ENCODE measurements around the gene SORCS2. TPM values are rescaled to one million over a fixed set of nuclear protein-coding genes. Genes with fewer than 3 reads are reported as not detected.

Gene SORCS2
- total RNA-seq, 1 experiment from 2014 or later: not detected

- H3K9me3 Mint-ChIP-seq (ENCODE audit: low read depth, unreplicated experiment): no peaks in the 10 kb centered on the region
- TF ChIP-seq CTCF (IDR thresholded peaks at IDR 0.05; ENCODE audit: unreplicated experiment): no peak
- intact Hi-C loops (cut with micrococcal nuclease; ENCODE audit: unreplicated experiment): no loop called here
- H3K4me3 Mint-ChIP-seq (ENCODE audit: low read depth, unreplicated experiment): no peak overlapping the region
- H3K4me1 Mint-ChIP-seq (ENCODE audit: low read depth, unreplicated experiment): no peaks in the 10 kb centered on the region
- CTCF ChIA-PET: no interaction called here
- H3K27me3 Mint-ChIP-seq (ENCODE audit: unreplicated experiment): peaks cover 62% of the 10 kb centered on the region
- no TSS peak for BruUV-seq (replicated peaks)
- H3K36me3 Mint-ChIP-seq (ENCODE audit: insufficient read depth, unreplicated experiment): no peaks in the 10 kb centered on the region
- no peak overlapping the region for H3K27ac Mint-ChIP-seq (ENCODE audit: unreplicated experiment)
- no peak for DNase-seq
These were observed 134.5 kb downstream of the SORCS2 start for GRCh38 chr4:7326693-7327340.

DNA sequence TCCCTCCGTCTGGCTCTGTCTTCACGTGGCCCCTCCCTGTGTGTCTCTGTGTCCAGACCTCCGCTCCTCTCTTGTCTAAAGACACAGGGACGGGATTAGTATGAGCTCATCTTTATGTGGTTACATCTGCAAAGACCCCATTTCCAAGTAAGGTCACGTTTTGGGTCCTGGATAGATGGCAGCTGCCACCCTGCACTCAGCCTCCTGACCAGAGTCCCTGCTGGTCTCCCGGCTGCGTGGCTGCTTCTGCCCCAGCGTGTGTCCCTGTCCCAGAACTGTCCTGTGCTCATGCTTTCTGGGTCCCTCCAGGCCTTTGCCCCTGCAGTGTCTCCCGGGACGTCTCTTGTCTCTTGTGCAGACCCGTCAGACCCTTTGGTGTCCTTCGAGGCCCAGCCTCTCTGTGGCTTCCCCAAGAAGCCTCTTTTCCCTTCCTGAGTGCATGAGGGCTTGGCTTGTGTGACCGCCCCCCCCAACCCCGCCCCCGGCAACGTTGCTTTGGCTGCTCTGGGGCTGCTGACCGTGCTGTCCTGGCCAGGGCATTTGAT is 135.1 kb downstream of the SORCS2 start:
- no peaks in the 10 kb centered on the region for H3K4me1 Mint-ChIP-seq (ENCODE audit: low read depth, unreplicated experiment)
- peaks cover 65% of the 10 kb centered on the region for H3K27me3 Mint-ChIP-seq (ENCODE audit: unreplicated experiment)
- intact Hi-C loops (cut with micrococcal nuclease; ENCODE audit: unreplicated experiment): no loop called here
- H3K9me3 Mint-ChIP-seq (ENCODE audit: low read depth, unreplicated experiment): no peaks in the 10 kb centered on the region
- no peak overlapping the region for H3K4me3 Mint-ChIP-seq (ENCODE audit: low read depth, unreplicated experiment)
- CTCF ChIA-PET: no interaction called here
- no peak for TF ChIP-seq CTCF (IDR thresholded peaks at IDR 0.05; ENCODE audit: unreplicated experiment)
- no peak for DNase-seq
- no peaks in the 10 kb centered on the region for H3K36me3 Mint-ChIP-seq (ENCODE audit: insufficient read depth, unreplicated experiment)
- no TSS peak for BruUV-seq (replicated peaks)
- no peak overlapping the region for H3K27ac Mint-ChIP-seq (ENCODE audit: unreplicated experiment)

DNA sequence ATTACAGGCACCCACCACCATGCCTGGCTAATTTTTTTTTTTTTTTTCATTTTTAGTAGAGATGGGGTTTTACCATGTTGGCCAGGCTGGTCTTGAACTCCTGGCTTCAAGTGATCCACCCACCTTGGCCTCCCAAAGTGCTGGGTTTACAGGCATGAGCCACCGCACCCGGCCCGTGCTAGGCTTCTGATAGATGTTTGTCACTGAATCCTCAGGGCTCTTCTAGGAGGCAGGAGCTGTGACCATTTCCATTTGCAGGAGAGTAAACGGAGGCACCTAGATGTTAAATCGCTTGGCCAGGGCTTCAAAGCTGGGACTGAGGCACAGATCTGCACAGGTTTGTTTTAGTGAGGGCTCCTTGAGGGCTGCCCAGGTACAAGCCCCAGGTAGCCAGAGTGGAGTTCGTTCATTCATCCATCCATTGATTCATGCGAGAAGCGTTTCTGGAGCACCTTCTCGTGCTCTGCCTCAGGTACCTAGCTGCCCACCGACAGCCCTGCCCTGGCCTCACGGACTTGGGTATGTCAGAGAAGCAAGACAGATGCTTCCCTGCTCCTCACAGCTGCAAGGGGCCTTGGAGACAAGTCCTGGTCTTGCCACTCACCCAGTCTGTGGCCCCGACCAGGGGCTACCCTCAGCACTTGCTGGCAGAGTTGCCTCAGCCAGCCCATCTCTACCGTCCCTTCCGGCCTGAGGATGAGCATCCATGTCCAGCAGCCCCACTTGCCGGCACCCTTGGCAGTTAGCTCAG is 136.0 kb downstream of the SORCS2 start:
- CTCF ChIA-PET: interaction anchor here (0.5 to 1.0 kb wide), 2 partner anchors 393 to 1542 kb away, joined by 4 to 5 read pairs; no protein-coding TSS in a partner anchor
- no peaks in the 10 kb centered on the region for H3K4me1 Mint-ChIP-seq (ENCODE audit: low read depth, unreplicated experiment)
- intact Hi-C loops (cut with micrococcal nuclease; ENCODE audit: unreplicated experiment): no loop called here
- H3K4me3 Mint-ChIP-seq (ENCODE audit: low read depth, unreplicated experiment): no peak overlapping the region
- DNase-seq: no peak
- no peak for TF ChIP-seq CTCF (IDR thresholded peaks at IDR 0.05; ENCODE audit: unreplicated experiment)
- H3K9me3 Mint-ChIP-seq (ENCODE audit: low read depth, unreplicated experiment): no peaks in the 10 kb centered on the region
- no TSS peak for BruUV-seq (replicated peaks)
- peaks cover 71% of the 10 kb centered on the region for H3K27me3 Mint-ChIP-seq (ENCODE audit: unreplicated experiment)
- no peak overlapping the region for H3K27ac Mint-ChIP-seq (ENCODE audit: unreplicated experiment)
- H3K36me3 Mint-ChIP-seq (ENCODE audit: insufficient read depth, unreplicated experiment): no peaks in the 10 kb centered on the region

- CTCF ChIA-PET: interaction anchor here (0.5 to 1.0 kb wide), 2 partner anchors 392 to 1543 kb away, joined by 4 to 5 read pairs; no protein-coding TSS in a partner anchor
- Mint-ChIP-seq H3K27me3 (ENCODE audit: unreplicated experiment) (peaks cover 78% of the 10 kb centered on the region), H3K4me1 (ENCODE audit: low read depth, unreplicated experiment) (no peaks in the 10 kb centered on the region), H3K36me3 (ENCODE audit: insufficient read depth, unreplicated experiment) (no peaks in the 10 kb centered on the region), H3K4me3 (ENCODE audit: low read depth, unreplicated experiment) (no peak overlapping the region), H3K9me3 (ENCODE audit: low read depth, unreplicated experiment) (no peaks in the 10 kb centered on the region), H3K27ac (ENCODE audit: unreplicated experiment) (no peak overlapping the region)
- BruUV-seq (replicated peaks): no TSS peak
- intact Hi-C loops (cut with micrococcal nuclease; ENCODE audit: unreplicated experiment): no loop called here
- TF ChIP-seq CTCF (IDR thresholded peaks at IDR 0.05; ENCODE audit: unreplicated experiment): no peak
- DNase-seq: peak; percentile 46
These were observed 136.7 kb downstream of the SORCS2 start for GRCh38 chr4:7328913-7329638.
